ENCODE measurements around the gene PCSK4.

DNA sequence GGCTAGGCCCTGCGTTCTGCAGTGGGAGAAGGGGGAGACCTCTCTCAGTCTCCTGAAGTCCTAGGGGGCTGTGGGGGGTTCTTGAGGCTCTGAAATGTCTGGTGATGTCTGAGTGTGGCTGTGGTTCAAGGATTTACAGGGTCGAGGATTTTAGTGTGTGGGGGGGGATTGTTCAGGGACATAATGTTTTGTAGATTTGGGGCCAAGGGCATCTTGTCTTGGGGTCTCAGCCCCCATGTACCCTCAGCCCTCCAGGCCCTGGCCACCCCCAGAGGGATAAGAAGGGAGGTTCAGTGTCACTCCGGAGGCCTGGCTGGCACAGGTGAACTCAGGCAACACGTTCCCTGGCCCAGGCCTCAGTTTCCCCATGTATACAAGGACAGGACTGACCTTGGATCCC, 42.6 kb downstream of the PCSK4 start:
- TF ChIP-seq RARB (CRISPR knock-in tag; IDR thresholded peaks at IDR 0.05) (no peak), CSDC2 (CRISPR knock-in tag; IDR thresholded peaks at IDR 0.05) (no peak)

All from SK-N-SH treated with all-trans-retinoic acid at 6 μM for 48 hours (cell line).